ENCODE results near the gene THOC2.

The THOC2 gene

DNA sequence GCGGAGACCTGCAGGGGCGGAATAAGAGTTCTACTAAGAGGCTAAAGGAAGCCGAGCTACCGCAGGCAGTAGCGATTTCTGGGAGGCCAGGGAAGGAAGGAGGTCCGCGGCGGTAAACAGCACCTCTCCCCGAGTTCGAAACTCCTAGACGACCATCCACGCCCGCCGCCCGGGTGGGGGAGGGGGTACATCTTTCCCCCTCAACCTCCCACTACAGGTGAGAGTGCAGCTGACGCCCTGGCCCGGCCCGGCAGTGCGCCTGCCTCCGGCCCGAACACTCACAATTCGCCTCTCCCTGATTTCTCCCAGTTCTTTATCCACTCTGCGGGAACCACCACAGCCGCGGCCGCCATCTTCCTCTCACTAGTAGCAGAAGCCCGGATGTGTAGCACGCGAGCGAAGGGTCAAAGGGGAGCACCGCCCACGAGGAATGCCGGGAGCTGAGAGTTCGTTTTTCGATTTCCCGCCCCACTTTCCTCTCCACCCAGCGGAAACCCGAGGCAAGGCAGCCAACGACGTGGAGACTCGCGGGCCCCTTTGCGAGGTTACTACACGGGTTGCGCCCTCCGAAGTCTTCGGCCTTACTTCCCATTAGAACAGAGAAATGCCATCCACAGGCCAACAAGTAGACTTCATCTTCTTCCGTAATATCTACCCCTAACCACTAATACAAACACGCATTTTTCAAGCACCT lies at the start of gene THOC2 (continued):
- TF ChIP-seq, protein P1, sequence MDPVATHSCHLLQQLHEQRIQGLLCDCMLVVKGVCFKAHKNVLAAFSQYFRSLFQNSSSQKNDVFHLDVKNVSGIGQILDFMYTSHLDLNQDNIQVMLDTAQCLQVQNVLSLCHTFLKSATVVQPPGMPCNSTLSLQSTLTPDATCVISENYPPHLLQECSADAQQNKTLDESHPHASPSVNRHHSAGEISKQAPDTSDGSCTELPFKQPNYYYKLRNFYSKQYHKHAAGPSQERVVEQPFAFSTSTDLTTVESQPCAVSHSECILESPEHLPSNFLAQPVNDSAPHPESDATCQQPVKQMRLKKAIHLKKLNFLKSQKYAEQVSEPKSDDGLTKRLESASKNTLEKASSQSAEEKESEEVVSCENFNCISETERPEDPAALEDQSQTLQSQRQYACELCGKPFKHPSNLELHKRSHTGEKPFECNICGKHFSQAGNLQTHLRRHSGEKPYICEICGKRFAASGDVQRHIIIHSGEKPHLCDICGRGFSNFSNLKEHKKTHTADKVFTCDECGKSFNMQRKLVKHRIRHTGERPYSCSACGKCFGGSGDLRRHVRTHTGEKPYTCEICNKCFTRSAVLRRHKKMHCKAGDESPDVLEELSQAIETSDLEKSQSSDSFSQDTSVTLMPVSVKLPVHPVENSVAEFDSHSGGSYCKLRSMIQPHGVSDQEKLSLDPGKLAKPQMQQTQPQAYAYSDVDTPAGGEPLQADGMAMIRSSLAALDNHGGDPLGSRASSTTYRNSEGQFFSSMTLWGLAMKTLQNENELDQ (tag by site-specific recombination; IDR thresholded peaks at IDR 0.05; ENCODE audit: low read depth): no peak
- 0 out of 2 replicates have a peak, but pooled peaks have one; percentile 11 for TF ChIP-seq SCRT2 (tag by site-specific recombination; IDR thresholded peaks at IDR 0.05)
- TF ChIP-seq ZNF785 (tag by site-specific recombination; IDR thresholded peaks at IDR 0.05): no peak
- TF ChIP-seq, protein P2, sequence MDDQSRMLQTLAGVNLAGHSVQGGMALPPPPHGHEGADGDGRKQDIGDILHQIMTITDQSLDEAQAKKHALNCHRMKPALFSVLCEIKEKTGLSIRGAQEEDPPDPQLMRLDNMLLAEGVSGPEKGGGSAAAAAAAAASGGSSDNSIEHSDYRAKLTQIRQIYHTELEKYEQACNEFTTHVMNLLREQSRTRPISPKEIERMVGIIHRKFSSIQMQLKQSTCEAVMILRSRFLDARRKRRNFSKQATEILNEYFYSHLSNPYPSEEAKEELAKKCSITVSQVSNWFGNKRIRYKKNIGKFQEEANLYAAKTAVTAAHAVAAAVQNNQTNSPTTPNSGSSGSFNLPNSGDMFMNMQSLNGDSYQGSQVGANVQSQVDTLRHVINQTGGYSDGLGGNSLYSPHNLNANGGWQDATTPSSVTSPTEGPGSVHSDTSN (CRISPR knock-in tag; IDR thresholded peaks at IDR 0.05): no peak
- TF ChIP-seq OSR2 (tag by site-specific recombination; IDR thresholded peaks at IDR 0.05): peak; percentile 91
- peak; percentile 85 for TF ChIP-seq ZXDB (tag by site-specific recombination; IDR thresholded peaks at IDR 0.05)
- no peak for TF ChIP-seq ZNF239 (tag by site-specific recombination; IDR thresholded peaks at IDR 0.05)
- TF ChIP-seq ZNF311 (tag by site-specific recombination; IDR thresholded peaks at IDR 0.05; ENCODE audit: borderline replicate concordance): no peak
- TF ChIP-seq, protein P3, sequence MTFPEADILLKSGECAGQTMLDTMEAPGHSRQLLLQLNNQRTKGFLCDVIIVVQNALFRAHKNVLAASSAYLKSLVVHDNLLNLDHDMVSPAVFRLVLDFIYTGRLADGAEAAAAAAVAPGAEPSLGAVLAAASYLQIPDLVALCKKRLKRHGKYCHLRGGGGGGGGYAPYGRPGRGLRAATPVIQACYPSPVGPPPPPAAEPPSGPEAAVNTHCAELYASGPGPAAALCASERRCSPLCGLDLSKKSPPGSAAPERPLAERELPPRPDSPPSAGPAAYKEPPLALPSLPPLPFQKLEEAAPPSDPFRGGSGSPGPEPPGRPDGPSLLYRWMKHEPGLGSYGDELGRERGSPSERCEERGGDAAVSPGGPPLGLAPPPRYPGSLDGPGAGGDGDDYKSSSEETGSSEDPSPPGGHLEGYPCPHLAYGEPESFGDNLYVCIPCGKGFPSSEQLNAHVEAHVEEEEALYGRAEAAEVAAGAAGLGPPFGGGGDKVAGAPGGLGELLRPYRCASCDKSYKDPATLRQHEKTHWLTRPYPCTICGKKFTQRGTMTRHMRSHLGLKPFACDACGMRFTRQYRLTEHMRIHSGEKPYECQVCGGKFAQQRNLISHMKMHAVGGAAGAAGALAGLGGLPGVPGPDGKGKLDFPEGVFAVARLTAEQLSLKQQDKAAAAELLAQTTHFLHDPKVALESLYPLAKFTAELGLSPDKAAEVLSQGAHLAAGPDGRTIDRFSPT (tag by site-specific recombination; IDR thresholded peaks at IDR 0.05): no peak
- TF ChIP-seq ZNF157 (tag by site-specific recombination; IDR thresholded peaks at IDR 0.05): no peak
- TF ChIP-seq ZNF221 (tag by site-specific recombination; IDR thresholded peaks at IDR 0.05; ENCODE audit: borderline replicate concordance): no peak
- TF ChIP-seq KLF16 (tag by site-specific recombination; IDR thresholded peaks at IDR 0.05): peak; percentile 60; the same call in 1 of the 2 replicates
- TF ChIP-seq, protein P4, sequence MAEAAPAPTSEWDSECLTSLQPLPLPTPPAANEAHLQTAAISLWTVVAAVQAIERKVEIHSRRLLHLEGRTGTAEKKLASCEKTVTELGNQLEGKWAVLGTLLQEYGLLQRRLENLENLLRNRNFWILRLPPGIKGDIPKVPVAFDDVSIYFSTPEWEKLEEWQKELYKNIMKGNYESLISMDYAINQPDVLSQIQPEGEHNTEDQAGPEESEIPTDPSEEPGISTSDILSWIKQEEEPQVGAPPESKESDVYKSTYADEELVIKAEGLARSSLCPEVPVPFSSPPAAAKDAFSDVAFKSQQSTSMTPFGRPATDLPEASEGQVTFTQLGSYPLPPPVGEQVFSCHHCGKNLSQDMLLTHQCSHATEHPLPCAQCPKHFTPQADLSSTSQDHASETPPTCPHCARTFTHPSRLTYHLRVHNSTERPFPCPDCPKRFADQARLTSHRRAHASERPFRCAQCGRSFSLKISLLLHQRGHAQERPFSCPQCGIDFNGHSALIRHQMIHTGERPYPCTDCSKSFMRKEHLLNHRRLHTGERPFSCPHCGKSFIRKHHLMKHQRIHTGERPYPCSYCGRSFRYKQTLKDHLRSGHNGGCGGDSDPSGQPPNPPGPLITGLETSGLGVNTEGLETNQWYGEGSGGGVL (tag by site-specific recombination; IDR thresholded peaks at IDR 0.05): peak; percentile 57
- no peak for TF ChIP-seq ZNF266 (tag by site-specific recombination; IDR thresholded peaks at IDR 0.05; ENCODE audit: low read depth)
- TF ChIP-seq ZSCAN30 (tag by site-specific recombination; IDR thresholded peaks at IDR 0.05): peak; percentile 54; the same call in 1 of the 2 replicates
- no peak for TF ChIP-seq ZNF112 (tag by site-specific recombination; IDR thresholded peaks at IDR 0.05)
- TF ChIP-seq, protein P5, sequence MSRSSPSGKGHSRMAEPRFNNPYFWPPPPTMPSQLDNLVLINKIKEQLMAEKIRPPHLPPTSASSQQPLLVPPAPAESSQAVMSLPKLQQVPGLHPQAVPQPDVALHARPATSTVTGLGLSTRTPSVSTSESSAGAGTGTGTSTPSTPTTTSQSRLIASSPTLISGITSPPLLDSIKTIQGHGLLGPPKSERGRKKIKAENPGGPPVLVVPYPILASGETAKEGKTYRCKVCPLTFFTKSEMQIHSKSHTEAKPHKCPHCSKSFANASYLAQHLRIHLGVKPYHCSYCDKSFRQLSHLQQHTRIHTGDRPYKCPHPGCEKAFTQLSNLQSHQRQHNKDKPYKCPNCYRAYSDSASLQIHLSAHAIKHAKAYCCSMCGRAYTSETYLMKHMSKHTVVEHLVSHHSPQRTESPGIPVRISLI (tag by site-specific recombination; IDR thresholded peaks at IDR 0.05): no peak
- TF ChIP-seq TRIM28 (IDR thresholded peaks at IDR 0.05; ENCODE audit: borderline replicate concordance, low read length): no peak
- TF ChIP-seq ZNF248 (tag by site-specific recombination; IDR thresholded peaks at IDR 0.05): no peak
- TF ChIP-seq ZNF366 (tag by site-specific recombination; conservative IDR thresholded peaks at IDR 0.05): no peak
- TF ChIP-seq ZNF114 (tag by site-specific recombination; IDR thresholded peaks at IDR 0.05): no peak
- TF ChIP-seq ZNF629 (tag by site-specific recombination; IDR thresholded peaks at IDR 0.05): peak; percentile 54
- no peak for TF ChIP-seq ZNF302 (tag by site-specific recombination; IDR thresholded peaks at IDR 0.05; ENCODE audit: low read depth)
- TF ChIP-seq ZNF155 (tag by site-specific recombination; IDR thresholded peaks at IDR 0.05): no peak
- TF ChIP-seq GLI2 (tag by site-specific recombination; IDR thresholded peaks at IDR 0.05; ENCODE audit: borderline replicate concordance, low read depth): no peak
- TF ChIP-seq, protein P6, sequence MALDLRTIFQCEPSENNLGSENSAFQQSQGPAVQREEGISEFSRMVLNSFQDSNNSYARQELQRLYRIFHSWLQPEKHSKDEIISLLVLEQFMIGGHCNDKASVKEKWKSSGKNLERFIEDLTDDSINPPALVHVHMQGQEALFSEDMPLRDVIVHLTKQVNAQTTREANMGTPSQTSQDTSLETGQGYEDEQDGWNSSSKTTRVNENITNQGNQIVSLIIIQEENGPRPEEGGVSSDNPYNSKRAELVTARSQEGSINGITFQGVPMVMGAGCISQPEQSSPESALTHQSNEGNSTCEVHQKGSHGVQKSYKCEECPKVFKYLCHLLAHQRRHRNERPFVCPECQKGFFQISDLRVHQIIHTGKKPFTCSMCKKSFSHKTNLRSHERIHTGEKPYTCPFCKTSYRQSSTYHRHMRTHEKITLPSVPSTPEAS (tag by site-specific recombination; IDR thresholded peaks at IDR 0.05): no peak
- TF ChIP-seq ZNF433 (tag by site-specific recombination; IDR thresholded peaks at IDR 0.05; ENCODE audit: low read depth): no peak
- TF ChIP-seq ZNF223 (tag by site-specific recombination; IDR thresholded peaks at IDR 0.05): no peak

Data from HEK293 (cell line).